Raji (cell line): ENCODE measurements around the gene ACSS1.

Experiments
- POLR2A ChIP-seq: IDR thresholded peaks from 2 replicates; pipeline ENCODE4 v1.6.1; 2011; ENCODE audit warnings: low read depth, low read length, control low read depth; ENCODE audit not compliant: insufficient read depth

The ACSS1 gene

GRCh38 chr20:24994470-24995368 is 63.2 kb downstream of the ACSS1 start:
- TF ChIP-seq POLR2A, result no peak

- TF ChIP-seq POLR2A, result no peak
Observed at GRCh38 chr20:24994186-24994465, 63.8 kb downstream of the ACSS1 start.

GRCh38 chr20:24993337-24994185 is 64.4 kb downstream of the ACSS1 start:
- no peak for TF ChIP-seq POLR2A

GRCh38 chr20:24992487-24993205 is 65.3 kb downstream of the ACSS1 start, which contains the start of gene APMAP:
TSS of gene APMAP (minus strand) at chr20:24992751. CDS start at chr20:24992688, 63 bp downstream.
- peak; percentile 95 for TF ChIP-seq POLR2A

- no peak for TF ChIP-seq POLR2A
Observed at GRCh38 chr20:24991897-24992486, 65.9 kb downstream of the ACSS1 start.

- no peak for TF ChIP-seq POLR2A
Observed at GRCh38 chr20:24990810-24991252, 67.1 kb downstream of the ACSS1 start.

GRCh38 chr20:24989162-24989561 is 68.8 kb downstream of the ACSS1 start:
- TF ChIP-seq POLR2A, result no peak

- no peak for TF ChIP-seq POLR2A
Observed at GRCh38 chr20:24987873-24988835, 69.8 kb downstream of the ACSS1 start.

- no peak for TF ChIP-seq POLR2A
Observed at GRCh38 chr20:24987244-24987643, 70.7 kb downstream of the ACSS1 start.

- TF ChIP-seq POLR2A, result no peak
Observed at GRCh38 chr20:24986436-24987015, 71.4 kb downstream of the ACSS1 start.

GRCh38 chr20:24985802-24986201 is 72.1 kb downstream of the ACSS1 start:
- no peak for TF ChIP-seq POLR2A

GRCh38 chr20:24984961-24985640 is 72.8 kb downstream of the ACSS1 start:
- no peak for TF ChIP-seq POLR2A

GRCh38 chr20:24983896-24984295 is 74.0 kb downstream of the ACSS1 start:
- no peak for TF ChIP-seq POLR2A
